ENCODE results near the gene FBXO28.

FBXO28 gene

GRCh38 chr1:224106568-224107281, 7.2 kb upstream of the FBXO28 start:
- Histone ChIP-seq H3K9me3 (replicated peaks; ENCODE audit: insufficient read depth, low read length) (no peaks in the 10 kb centered on the region), H3K9me2 (replicated peaks; ENCODE audit: insufficient read depth, low read length) (no peaks in the 10 kb centered on the region), H3K4me2 (ENCODE audit: low read depth, low read length) (peak overlapping the region; percentile 31; the same call in 1 of the 2 replicates), H3K27me3 (replicated peaks; ENCODE audit: insufficient read depth, low read length) (no peaks in the 10 kb centered on the region), H3K4me1 (ENCODE audit: low read length) (0 out of 2 replicates have a peak, but pooled peaks cover 4% of the 10 kb centered on the region), H3K27ac (ENCODE audit: low read length) (no peak overlapping the region), H2AFZ (ENCODE audit: low read length) (peak overlapping the region; percentile 46), H3K9ac (ENCODE audit: low read length) (no peak overlapping the region), H3K36me3 (replicated peaks; ENCODE audit: insufficient read depth, low read length) (no peaks in the 10 kb centered on the region), H3K4me3 (ENCODE audit: low read length) (no peak overlapping the region), H3K79me2 (ENCODE audit: low read length) (no peaks in the 10 kb centered on the region), H3F3A (ENCODE audit: insufficient read depth, low read length) (no peaks in the 10 kb centered on the region), H4K20me1 (ENCODE audit: insufficient read depth, low read length) (no peaks in the 10 kb centered on the region)
- DNase-seq = peak; percentile 77
- no peak for TF ChIP-seq EZH2 (optimal IDR thresholded peaks at IDR 0.05; ENCODE audit: low read depth, low read length)
- peak; percentile 71 for TF ChIP-seq CTCF (IDR thresholded peaks at IDR 0.05; ENCODE audit: low read length)

- no peak for DNase-seq
- Histone ChIP-seq H3K27ac (ENCODE audit: low read length) (no peak overlapping the region), H3K79me2 (ENCODE audit: low read length) (no peaks in the 10 kb centered on the region), H3K27me3 (replicated peaks; ENCODE audit: insufficient read depth, low read length) (no peaks in the 10 kb centered on the region), H3K9me3 (replicated peaks; ENCODE audit: insufficient read depth, low read length) (no peaks in the 10 kb centered on the region), H3K36me3 (replicated peaks; ENCODE audit: insufficient read depth, low read length) (no peaks in the 10 kb centered on the region), H3K9ac (ENCODE audit: low read length) (no peak overlapping the region), H3K4me2 (ENCODE audit: low read depth, low read length) (no peak overlapping the region), H2AFZ (ENCODE audit: low read length) (no peak overlapping the region; the same call in 1 of the 2 replicates), H3F3A (ENCODE audit: insufficient read depth, low read length) (no peaks in the 10 kb centered on the region), H4K20me1 (ENCODE audit: insufficient read depth, low read length) (no peaks in the 10 kb centered on the region), H3K4me1 (ENCODE audit: low read length) (0 out of 2 replicates have a peak, but pooled peaks cover 4% of the 10 kb centered on the region), H3K4me3 (ENCODE audit: low read length) (no peak overlapping the region), H3K9me2 (replicated peaks; ENCODE audit: insufficient read depth, low read length) (no peaks in the 10 kb centered on the region)
- no peak for TF ChIP-seq EZH2 (optimal IDR thresholded peaks at IDR 0.05; ENCODE audit: low read depth, low read length)
- TF ChIP-seq EZH2phosphoT487 (IDR thresholded peaks at IDR 0.05; ENCODE audit: low read length) = no peak
- no peak for TF ChIP-seq CTCF (IDR thresholded peaks at IDR 0.05; ENCODE audit: low read length)
Measured at GRCh38 chr1:224107282-224107625, 6.7 kb upstream of the FBXO28 start.

GRCh38 chr1:224108991-224109390, 4.9 kb upstream of the FBXO28 start:
- no peak for DNase-seq
- Histone ChIP-seq H3K36me3 (replicated peaks; ENCODE audit: insufficient read depth, low read length) (no peaks in the 10 kb centered on the region), H4K20me1 (ENCODE audit: insufficient read depth, low read length) (no peaks in the 10 kb centered on the region), H3K9me3 (replicated peaks; ENCODE audit: insufficient read depth, low read length) (no peaks in the 10 kb centered on the region), H3K27me3 (replicated peaks; ENCODE audit: insufficient read depth, low read length) (no peaks in the 10 kb centered on the region), H3K4me1 (ENCODE audit: low read length) (0 out of 2 replicates have a peak, but pooled peaks cover 4% of the 10 kb centered on the region), H3K79me2 (ENCODE audit: low read length) (peaks cover 10% of the 10 kb centered on the region), H3K4me3 (ENCODE audit: low read length) (no peak overlapping the region), H3K27ac (ENCODE audit: low read length) (no peak overlapping the region), H3F3A (ENCODE audit: insufficient read depth, low read length) (no peaks in the 10 kb centered on the region), H2AFZ (ENCODE audit: low read length) (no peak overlapping the region), H3K9ac (ENCODE audit: low read length) (no peak overlapping the region), H3K4me2 (ENCODE audit: low read depth, low read length) (no peak overlapping the region), H3K9me2 (replicated peaks; ENCODE audit: insufficient read depth, low read length) (no peaks in the 10 kb centered on the region)
- no peak for TF ChIP-seq EZH2 (optimal IDR thresholded peaks at IDR 0.05; ENCODE audit: low read depth, low read length)

- no peak overlapping the region for H3K27ac ChIP-seq (ENCODE audit: low read length)
- no peak for DNase-seq
- H3K36me3 ChIP-seq (replicated peaks; ENCODE audit: insufficient read depth, low read length) = no peaks in the 10 kb centered on the region
- H3K4me2 ChIP-seq (ENCODE audit: low read depth, low read length) = no peak overlapping the region
- H3K79me2 ChIP-seq (ENCODE audit: low read length) = peaks cover 20% of the 10 kb centered on the region
- H3K4me3 ChIP-seq (ENCODE audit: low read length) = no peak overlapping the region
- H4K20me1 ChIP-seq (ENCODE audit: insufficient read depth, low read length) = no peaks in the 10 kb centered on the region
- H2AFZ ChIP-seq (ENCODE audit: low read length) = no peak overlapping the region
- no peaks in the 10 kb centered on the region for H3K27me3 ChIP-seq (replicated peaks; ENCODE audit: insufficient read depth, low read length)
- H3K4me1 ChIP-seq (ENCODE audit: low read length) = 0 out of 2 replicates have a peak, but pooled peaks cover 6% of the 10 kb centered on the region
- TF ChIP-seq CTCF (IDR thresholded peaks at IDR 0.05; ENCODE audit: low read length) (no peak), EZH2 (optimal IDR thresholded peaks at IDR 0.05; ENCODE audit: low read depth, low read length) (no peak), EZH2phosphoT487 (IDR thresholded peaks at IDR 0.05; ENCODE audit: low read length) (no peak)
- no peaks in the 10 kb centered on the region for H3K9me2 ChIP-seq (replicated peaks; ENCODE audit: insufficient read depth, low read length)
- H3K9me3 ChIP-seq (replicated peaks; ENCODE audit: insufficient read depth, low read length) = no peaks in the 10 kb centered on the region
- H3K9ac ChIP-seq (ENCODE audit: low read length) = no peak overlapping the region
- peaks cover 9% of the 10 kb centered on the region for H3F3A ChIP-seq (ENCODE audit: insufficient read depth, low read length)
Measured at GRCh38 chr1:224109981-224110380, 3.9 kb upstream of the FBXO28 start.
